SK-N-SH (cell line): ENCODE data around the gene PHLPP1.

Source experiments
- EP300 ChIP-seq, 2 experiments: IDR thresholded peaks; 2 replicates each; pipeline versions ENCODE4 v1.4.0 to v1.6.1; 2012; ENCODE audit warnings: borderline replicate concordance in 1 of 2, low read depth in 1 of 2, low read length in 1 of 2
- MAX ChIP-seq: IDR thresholded peaks from 2 replicates; pipeline ENCODE4 v1.4.0; 2012; ENCODE audit warnings: low read depth
- RCOR1 ChIP-seq: fragments of 150-350 bp; IDR thresholded peaks from 2 replicates; pipeline ENCODE4 v1.6.1; 2017; ENCODE audit warnings: antibody characterized with exemption, low read length

GRCh38 chr18:62850619-62851306, 135.4 kb downstream of the PHLPP1 start:
- no peak for TF ChIP-seq MAX
- no peak for TF ChIP-seq RCOR1
- no peak for TF ChIP-seq EP300 (IDR thresholded peaks at IDR 0.05; ENCODE audit: borderline replicate concordance in 1 of 2, low read depth in 1 of 2, low read length in 1 of 2)
